Uterus (tissue), 4 donors: ENCODE data around the gene ZNF615. TPM values are rescaled to one million over a fixed set of nuclear protein-coding genes. Genes with fewer than 3 reads are reported as not detected.
"Not testable (repeated sequence)": the region's sequence is repeated elsewhere in the genome, so short reads cannot be mapped to it uniquely, and the experiment has no call there.

Experiments
- DNase-seq, 2 donors: peaks; one replicate each; pipeline ENCODE4 v3.0.0-alpha.2; 2019 to 2020
- H3K27ac ChIP-seq, 2 donors: fragments of 200-600 bp; sonication (generic); 1 replicate in 1 of 2; 2 replicates in 1 of 2; pipeline ENCODE4 v1.5.1; 2016 to 2018
- H3K27me3 ChIP-seq, 2 donors: fragments of 200-600 bp; sonication (generic); one replicate each; pipeline ENCODE4 v1.5.1; 2018 to 2019; ENCODE audit warnings: control low read depth in 1 of 2
- H3K36me3 ChIP-seq, 2 donors: fragments of 200-600 bp; sonication (generic); one replicate each; pipeline ENCODE4 v1.5.1; 2019; ENCODE audit warnings: control low read depth in 1 of 2
- H3K4me1 ChIP-seq, 2 donors: fragments of 200-600 bp; sonication (generic); one replicate each; pipeline ENCODE4 v1.5.1; 2018 to 2019; ENCODE audit warnings: control low read depth in 1 of 2
- H3K4me3 ChIP-seq, 2 donors: fragments of 200-600 bp; sonication (generic); 1 replicate in 1 of 2; 2 replicates in 1 of 2; pipeline ENCODE4 v1.5.1; 2018 to 2019; ENCODE audit warnings: mild to moderate bottlenecking in 1 of 2
- H3K9me3 ChIP-seq, 2 donors: fragments of 200-600 bp; sonication (generic); one replicate each; pipeline ENCODE4 v1.5.1; 2019; ENCODE audit warnings: control low read depth in 1 of 2
- CTCF ChIP-seq, 4 experiments: fragments of 200-600 bp in 2 of 4; fragments of 450-650 bp in 2 of 4; sonication (generic) in 2 of 4; IDR thresholded peaks; one replicate each; pipeline ENCODE4 v1.5.1; 2016 to 2019; ENCODE audit warnings: antibody characterized with exemption in 4 of 4, mild to moderate bottlenecking in 2 of 4, moderate library complexity in 1 of 4
- POLR2A ChIP-seq, 2 donors: fragments of 450-650 bp; IDR thresholded peaks; one replicate each; pipeline ENCODE4 v1.6.1; 2016; ENCODE audit warnings: antibody characterized with exemption in 2 of 2, mild to moderate bottlenecking in 1 of 2, moderate library complexity in 1 of 2
- intact Hi-C: fragments of 100-400 bp; cut with DNase I; formaldehyde crosslinking; loops from one replicate; pipeline ENCODE4 v1.15.1; 2023; ENCODE audit warnings: low total_unique reads
- total RNA-seq, 4 donors: library from RNA; depleted of rRNA in 3 of 4; stranded (reverse); fragments of >200 nt in 3 of 4; gene quantifications; one replicate each; pipeline versions ENCODE4 v1.1.0 to v1.2.4, GENCODE V29; 2014 to 2023
- donor health status: DM: yes; HTN: yes; CAD: no.

ZNF615 gene
- total RNA-seq, result 10 to 100 TPM in 2 of 4 donors, 1 to 10 TPM in 2; 9.7 to 35.9 (median 15.4) TPM

GRCh38 chr19:52007806-52008557 is at the start of gene ZNF615:
Gene ZNF615, minus strand, starts transcription at chr19:52008211. Its CDS starts 4,500 bp downstream, at chr19:52003711.
- TF ChIP-seq CTCF (IDR thresholded peaks at IDR 0.05), result no peak
- peak; percentile 23 to 40 for TF ChIP-seq POLR2A (IDR thresholded peaks at IDR 0.05)
- Histone ChIP-seq H3K27me3 (no peaks in the 10 kb centered on the region), H3K4me3 (peak within 1 kb of the TSS; percentile 71 to 77), H3K36me3 (no peaks in the 10 kb centered on the region), H3K27ac (peak within 1 kb of the TSS; percentile 84 to 87), H3K4me1 (no peaks in the 10 kb centered on the region), H3K9me3 (peaks cover 0 to 9% of the 10 kb centered on the region in 2 donors)
- intact Hi-C loops, result no loop called here
- peak; percentile 85 to 88 for DNase-seq

- H3K27me3 ChIP-seq, H3K4me3 ChIP-seq, intact Hi-C loops, H3K4me1 ChIP-seq, H3K36me3 ChIP-seq, H3K27ac ChIP-seq, DNase-seq: not testable (repeated sequence)
- H3K9me3 ChIP-seq, result peaks cover 3 to 14% of the 10 kb centered on the region in 2 donors
Observed at GRCh38 chr19:52056480-52056879, 48.5 kb upstream of the ZNF615 start.

- H3K4me1 ChIP-seq, H3K27ac ChIP-seq, H3K9me3 ChIP-seq, DNase-seq, intact Hi-C loops, H3K36me3 ChIP-seq, H3K4me3 ChIP-seq, H3K27me3 ChIP-seq: not testable (repeated sequence)
Observed at GRCh38 chr19:52051736-52052135, 43.7 kb upstream of the ZNF615 start.

- peak; percentile 92 to 94 for DNase-seq
- intact Hi-C loops, result no loop called here
- H3K27me3 ChIP-seq, result no peaks in the 10 kb centered on the region
- no peaks in the 10 kb centered on the region for H3K36me3 ChIP-seq
- H3K4me3 ChIP-seq, result peak within 1 kb of the TSS; percentile 50 to 74
- H3K9me3 ChIP-seq, result peaks cover 5 to 6% of the 10 kb centered on the region in 2 donors
- H3K27ac ChIP-seq, result peak within 1 kb of the TSS; percentile 96 to 98
- TF ChIP-seq POLR2A (IDR thresholded peaks at IDR 0.05), result peak; percentile 33 to 45
- no peak for TF ChIP-seq CTCF (IDR thresholded peaks at IDR 0.05)
- H3K4me1 ChIP-seq, result no peaks in the 10 kb centered on the region
Observed at GRCh38 chr19:52048555-52049501, 40.8 kb upstream of the ZNF615 start, which contains the start of gene ZNF432. Gene ZNF432, minus strand, starts transcription at chr19:52048838. Its CDS starts 1,970 bp downstream, at chr19:52046868.

GRCh38 chr19:52039169-52039568 is 31.2 kb upstream of the ZNF615 start:
- TF ChIP-seq CTCF (IDR thresholded peaks at IDR 0.05), result no peak
- TF ChIP-seq POLR2A (IDR thresholded peaks at IDR 0.05), result no peak
- Histone ChIP-seq H3K4me3 (no peak overlapping the region), H3K27me3 (no peaks in the 10 kb centered on the region), H3K27ac (no peak overlapping the region), H3K9me3 (peaks cover under 1 to 82% of the 10 kb centered on the region in 2 donors), H3K4me1 (no peaks in the 10 kb centered on the region), H3K36me3 (peaks cover 0 to 9% of the 10 kb centered on the region in 2 donors)
- intact Hi-C loops, result no loop called here
- no peak for DNase-seq
